GM13977 (cell line): ENCODE measurements around the gene HDAC5.

ENCODE experiments used
- DNase-seq: peaks from one replicate; pipeline ENCODE4 v3.0.0; 2012; ENCODE audit warnings: low spot score
- CTCF ChIP-seq: IDR thresholded peaks from 2 replicates; pipeline ENCODE4 v1.5.1; 2012; ENCODE audit warnings: mild to moderate bottlenecking, control low read depth; ENCODE audit not compliant: insufficient read depth; ENCODE audit errors: extremely low read depth, missing control alignments
- in situ Hi-C: fragments of 300-500 bp; cut with MboI; formaldehyde crosslinking; loops from one replicate; pipeline ENCODE4 v1.12.0; 2022; ENCODE audit warnings: low sequenced_read_pairs, low pct_unique_long_range_greater_than_20kb, mixed read lengths, inconsistent platforms; ENCODE audit not compliant: unreplicated experiment

HDAC5 gene

GRCh38 chr17:44097110-44097958 is 26.1 kb downstream of the HDAC5 start:
- TF ChIP-seq CTCF = no peak
- in situ Hi-C loops = no loop called here
- DNase-seq = no peak

GRCh38 chr17:44095647-44096496 is 27.6 kb downstream of the HDAC5 start:
- in situ Hi-C loops = no loop called here
- TF ChIP-seq CTCF = no peak
- peak; percentile 60 for DNase-seq

GRCh38 chr17:44095388-44095646 is 28.1 kb downstream of the HDAC5 start:
- DNase-seq = no peak
- no peak for TF ChIP-seq CTCF
- in situ Hi-C loops = no loop called here

GRCh38 chr17:44094701-44095387 is 28.6 kb downstream of the HDAC5 start:
- DNase-seq = no peak
- TF ChIP-seq CTCF = no peak
- in situ Hi-C loops = no loop called here

GRCh38 chr17:44093231-44093900 is 30.1 kb downstream of the HDAC5 start:
- no peak for TF ChIP-seq CTCF
- DNase-seq = no peak
- in situ Hi-C loops = no loop called here

GRCh38 chr17:44092051-44092450 is 31.4 kb downstream of the HDAC5 start:
- DNase-seq = no peak
- TF ChIP-seq CTCF = no peak
- in situ Hi-C loops = no loop called here
